Aorta (tissue), 5 donors: ENCODE results near the gene P4HTM. TPM values are rescaled to one million over a fixed set of nuclear protein-coding genes. Genes with fewer than 3 reads are reported as not detected.
A peak's percentile ranks its signal among the peaks of the same experiment; 100 is the strongest.
"Not testable (repeated sequence)": the region's sequence is repeated elsewhere in the genome, so short reads cannot be mapped to it uniquely, and the experiment has no call there.

Experiments used
- ATAC-seq: fragments of 200-7000 bp; cut with Tn5 transposase; one replicate; pipeline ENCODE4 v1.9.1; 2022; ENCODE audit warnings: moderate library complexity; ENCODE audit not compliant: low FRiP score
- DNase-seq, 2 donors: peaks; one replicate each; pipeline ENCODE4 v3.0.0-alpha.2; 2020
- H3K27ac ChIP-seq, 2 donors: one replicate each; pipeline ENCODE4 v1.5.1; 2013; ENCODE audit warnings: low read length in 2 of 2, mild to moderate bottlenecking in 2 of 2, moderate library complexity in 2 of 2, control low read depth in 1 of 2, inconsistent platforms in 1 of 2, low read depth in 1 of 2
- H3K27me3 ChIP-seq, 2 donors: one replicate each; pipeline ENCODE4 v1.6.1; 2013; ENCODE audit warnings: control low read depth in 1 of 2, low read length in 1 of 2, mild to moderate bottlenecking in 1 of 2, moderate library complexity in 1 of 2; ENCODE audit not compliant: insufficient read depth in 2 of 2, control insufficient read depth in 1 of 2
- H3K36me3 ChIP-seq, 2 donors: one replicate each; pipeline ENCODE4 v1.6.1; 2013; ENCODE audit warnings: control low read depth in 1 of 2, low read length in 1 of 2, mild to moderate bottlenecking in 1 of 2; ENCODE audit not compliant: insufficient read depth in 2 of 2, control insufficient read depth in 1 of 2
- H3K4me1 ChIP-seq, 2 donors: one replicate each; pipeline ENCODE4 v1.6.1; 2013; ENCODE audit warnings: low read length in 2 of 2, control low read depth in 1 of 2, mild to moderate bottlenecking in 1 of 2, moderate library complexity in 1 of 2; ENCODE audit not compliant: insufficient read depth in 2 of 2, control insufficient read depth in 1 of 2
- H3K4me3 ChIP-seq, 2 donors: one replicate each; pipeline ENCODE4 v1.5.1; 2013; ENCODE audit warnings: low read length in 2 of 2, control low read depth in 1 of 2, mild to moderate bottlenecking in 1 of 2
- H3K9me3 ChIP-seq: one replicate; pipeline ENCODE4 v1.6.1; 2013; ENCODE audit warnings: mild to moderate bottlenecking, low read length; ENCODE audit not compliant: control insufficient read depth
- WGBS, 2 donors: extraction: QIAGEN DNeasy Blood & Tissue Kit; methylation state at CpG; one replicate each; pipeline ENCODE4 v1.1.7; 2013; 5-methylcytosine and 5-hydroxymethylcytosine counted together
- intact Hi-C, 2 donors: fragments of 100-400 bp; cut with DNase I; formaldehyde crosslinking; loops; one replicate each; pipeline versions ENCODE4 v1.14.2 to v1.15.0; 2022
- polyA plus RNA-seq, 2 donors: library from polyadenylated mRNA; stranded (reverse); fragments of 200-250 nt; gene quantifications; one replicate each; pipeline ENCODE4 v1.2.3, GENCODE V29; 2013
- total RNA-seq, 2 donors: library from RNA; stranded (reverse); fragmentation: NEBNext Ultra II Directional; extraction: Animal tissue kit (Norgen Biotek cat#: 25700); gene quantifications; one replicate each; pipeline ENCODE4 v1.2.1, GENCODE V29; 2021
- donor health status: healthy with polysubstance abuse.
- donor health status: Bipolar disorder and iron deficiency.
- donor health status: DM: no; HTN: no; CAD: no.
- donor health status: DM: no; HTN: no; CAD: no.
- donor health status: DM: yes; HTN: yes; CAD: no.

The P4HTM gene
- total and polyA plus RNA-seq, 4 donors: 11.1 to 59.5 (median 29.3) TPM

DNA sequence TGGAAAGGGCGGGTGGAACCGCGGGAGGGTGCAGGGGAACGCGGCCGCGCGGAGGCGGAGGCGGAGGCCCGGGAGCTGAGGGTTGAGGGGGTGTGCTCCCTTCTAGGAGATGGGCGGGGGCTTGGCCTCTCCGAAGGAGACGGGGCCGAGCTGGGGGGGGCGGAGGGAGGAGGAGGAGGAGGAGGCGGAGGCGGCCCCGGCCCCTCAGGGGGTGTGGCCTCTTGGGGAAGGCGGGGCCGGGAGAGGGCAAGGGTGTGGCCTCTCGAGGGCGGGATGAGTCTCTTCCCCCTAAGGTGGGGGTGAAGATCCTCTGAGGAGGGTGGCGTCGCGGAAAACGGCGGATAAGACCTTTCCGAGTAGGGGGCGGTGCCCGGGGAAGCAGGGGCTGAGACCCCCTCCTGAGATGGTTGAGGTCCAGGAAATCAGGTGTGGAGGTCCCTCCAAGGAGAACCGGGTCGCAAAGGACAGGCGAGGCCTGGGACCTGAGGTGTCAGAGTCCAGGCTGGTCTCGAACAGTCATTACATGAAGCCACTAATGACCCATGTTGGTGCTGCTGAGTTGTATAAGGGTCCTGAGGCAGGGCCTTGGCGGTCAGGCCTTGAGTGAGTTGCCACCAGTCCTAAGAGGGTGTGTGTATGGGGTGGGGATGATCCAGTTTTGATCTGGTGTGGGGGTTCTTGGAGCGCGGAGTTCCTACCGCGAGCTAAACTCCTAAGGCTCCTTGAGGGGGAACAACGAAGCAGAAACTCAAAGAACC lies 17.9 kb downstream of the P4HTM start:
- H3K4me1 ChIP-seq: no peaks in the 10 kb centered on the region
- no peaks in the 10 kb centered on the region for H3K9me3 ChIP-seq
- ATAC-seq (peak; percentile 90), DNase-seq (peak; percentile 95 to 97)
- no peaks in the 10 kb centered on the region for H3K27me3 ChIP-seq
- peak overlapping the region; percentile 30 to 69 for H3K4me3 ChIP-seq
- H3K27ac ChIP-seq: peak overlapping the region in 1 of 2 donors; percentile 46
- WGBS, 2 donors: 14% methylated on average over 36 to 41 of the region's 41 CpGs
- intact Hi-C loops: no loop called here
- H3K36me3 ChIP-seq: no peaks in the 10 kb centered on the region

DNA sequence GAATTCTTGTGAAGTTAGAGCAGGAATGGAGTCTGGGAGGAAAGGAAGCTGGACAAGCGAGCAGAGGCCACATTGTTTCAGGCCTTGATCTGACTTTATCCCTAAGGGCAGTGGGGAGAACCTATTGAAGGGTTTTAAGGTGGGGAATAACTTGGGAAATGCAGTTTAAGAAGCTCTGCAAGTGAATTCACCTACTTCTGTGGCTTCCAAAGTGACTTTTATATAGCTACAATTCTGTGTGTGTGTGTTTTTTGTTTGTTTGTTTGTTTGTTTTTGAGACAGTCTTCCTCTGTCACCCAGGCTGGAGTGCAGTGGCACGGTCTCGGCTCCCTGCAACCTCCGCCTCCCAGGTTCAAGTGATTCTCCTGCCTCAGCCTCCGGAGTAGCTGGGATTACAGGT lies 18.6 kb downstream of the P4HTM start:
- H3K4me1 ChIP-seq, H3K27me3 ChIP-seq, H3K27ac ChIP-seq, H3K36me3 ChIP-seq, H3K9me3 ChIP-seq, intact Hi-C loops, H3K4me3 ChIP-seq, DNase-seq, ATAC-seq: not testable (repeated sequence)
- 81 to 86% methylated on average over 5 of the region's 5 CpGs for WGBS, 2 donors

DNA sequence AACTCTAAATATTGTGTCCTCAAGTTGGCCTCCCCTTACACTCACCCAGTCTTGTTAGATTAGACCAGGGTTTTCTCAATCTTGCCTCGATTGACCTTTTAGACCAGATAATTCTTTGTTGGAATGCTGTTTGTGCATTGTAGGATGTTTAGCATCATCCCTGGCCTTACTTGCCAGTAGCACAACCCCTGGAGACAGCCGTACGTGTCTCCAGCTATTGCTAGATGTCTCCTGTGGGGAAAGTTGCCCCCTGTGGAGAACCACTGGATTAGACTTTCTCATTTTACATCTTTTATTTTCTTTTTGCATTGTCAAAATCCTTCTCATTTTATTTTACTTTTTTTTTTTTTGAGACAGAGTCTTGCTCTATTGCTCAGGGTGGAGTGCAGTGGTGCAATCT lies 19.4 kb downstream of the P4HTM start:
- DNase-seq (no peak), ATAC-seq (no peak)
- no peaks in the 10 kb centered on the region for H3K27me3 ChIP-seq
- H3K4me1 ChIP-seq: no peaks in the 10 kb centered on the region
- H3K4me3 ChIP-seq: no peak overlapping the region
- intact Hi-C loops: no loop called here
- H3K36me3 ChIP-seq: no peaks in the 10 kb centered on the region
- no peaks in the 10 kb centered on the region for H3K9me3 ChIP-seq
- WGBS, 2 donors: 74 to 76% methylated on average over 3 of the region's 3 CpGs
- H3K27ac ChIP-seq: no peak overlapping the region

DNA sequence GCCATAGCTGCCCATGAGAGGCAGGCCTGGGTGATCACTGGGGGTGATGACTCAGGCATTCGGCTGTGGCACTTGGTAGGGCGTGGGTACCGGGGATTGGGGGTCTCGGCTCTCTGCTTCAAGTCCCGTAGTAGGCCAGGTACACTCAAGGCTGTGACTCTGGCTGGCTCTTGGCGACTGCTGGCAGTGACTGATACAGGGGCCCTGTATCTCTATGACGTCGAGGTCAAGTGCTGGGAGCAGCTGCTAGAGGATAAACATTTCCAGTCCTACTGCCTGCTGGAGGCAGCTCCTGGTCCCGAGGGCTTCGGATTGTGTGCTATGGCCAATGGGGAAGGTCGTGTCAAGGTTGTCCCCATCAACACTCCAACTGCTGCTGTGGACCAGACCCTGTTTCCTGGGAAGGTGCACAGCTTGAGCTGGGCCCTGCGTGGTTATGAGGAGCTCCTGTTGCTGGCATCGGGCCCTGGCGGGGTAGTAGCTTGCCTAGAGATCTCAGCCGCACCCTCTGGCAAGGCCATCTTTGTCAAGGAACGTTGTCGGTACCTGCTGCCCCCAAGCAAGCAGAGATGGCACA lies 22.5 kb downstream of the P4HTM start:
- Histone ChIP-seq H3K4me1 (no peaks in the 10 kb centered on the region), H3K27me3 (no peaks in the 10 kb centered on the region), H3K9me3 (no peaks in the 10 kb centered on the region), H3K4me3 (no peak overlapping the region), H3K27ac (no peak overlapping the region), H3K36me3 (peaks cover 0 to 4% of the 10 kb centered on the region in 2 donors)
- DNase-seq (no peak), ATAC-seq (no peak)
- 68% methylated on average over 17 of the region's 17 CpGs for WGBS, 2 donors
- intact Hi-C loops: no loop called here

DNA sequence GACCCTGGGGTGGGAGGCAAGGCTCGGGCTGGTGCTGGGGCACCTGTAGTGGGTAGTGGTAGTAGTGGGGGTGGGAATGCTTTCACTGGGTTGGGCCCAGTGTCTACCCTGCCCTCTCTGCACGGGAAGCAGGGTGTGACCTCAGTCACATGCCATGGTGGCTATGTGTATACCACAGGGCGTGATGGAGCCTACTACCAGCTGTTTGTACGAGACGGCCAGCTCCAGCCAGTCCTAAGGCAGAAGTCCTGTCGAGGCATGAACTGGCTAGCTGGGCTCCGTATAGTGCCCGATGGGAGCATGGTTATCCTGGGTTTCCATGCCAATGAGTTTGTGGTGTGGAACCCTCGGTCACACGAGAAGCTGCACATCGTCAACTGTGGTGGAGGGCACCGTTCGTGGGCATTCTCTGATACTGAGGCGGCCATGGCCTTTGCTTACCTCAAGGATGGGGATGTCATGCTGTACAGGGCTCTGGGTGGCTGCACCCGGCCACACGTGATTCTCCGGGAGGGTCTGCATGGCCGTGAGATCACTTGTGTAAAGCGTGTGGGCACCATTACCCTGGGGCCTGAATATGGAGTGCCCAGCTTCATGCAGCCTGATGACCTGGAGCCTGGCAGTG lies 23.2 kb downstream of the P4HTM start:
- no peak overlapping the region for H3K4me3 ChIP-seq
- 76 to 79% methylated on average over 19 of the region's 19 CpGs for WGBS, 2 donors
- intact Hi-C loops: no loop called here
- H3K4me1 ChIP-seq: no peaks in the 10 kb centered on the region
- no peak overlapping the region for H3K27ac ChIP-seq
- no peaks in the 10 kb centered on the region for H3K27me3 ChIP-seq
- peaks cover 0 to 4% of the 10 kb centered on the region in 2 donors for H3K36me3 ChIP-seq
- H3K9me3 ChIP-seq: no peaks in the 10 kb centered on the region
- ATAC-seq (no peak), DNase-seq (no peak)

DNA sequence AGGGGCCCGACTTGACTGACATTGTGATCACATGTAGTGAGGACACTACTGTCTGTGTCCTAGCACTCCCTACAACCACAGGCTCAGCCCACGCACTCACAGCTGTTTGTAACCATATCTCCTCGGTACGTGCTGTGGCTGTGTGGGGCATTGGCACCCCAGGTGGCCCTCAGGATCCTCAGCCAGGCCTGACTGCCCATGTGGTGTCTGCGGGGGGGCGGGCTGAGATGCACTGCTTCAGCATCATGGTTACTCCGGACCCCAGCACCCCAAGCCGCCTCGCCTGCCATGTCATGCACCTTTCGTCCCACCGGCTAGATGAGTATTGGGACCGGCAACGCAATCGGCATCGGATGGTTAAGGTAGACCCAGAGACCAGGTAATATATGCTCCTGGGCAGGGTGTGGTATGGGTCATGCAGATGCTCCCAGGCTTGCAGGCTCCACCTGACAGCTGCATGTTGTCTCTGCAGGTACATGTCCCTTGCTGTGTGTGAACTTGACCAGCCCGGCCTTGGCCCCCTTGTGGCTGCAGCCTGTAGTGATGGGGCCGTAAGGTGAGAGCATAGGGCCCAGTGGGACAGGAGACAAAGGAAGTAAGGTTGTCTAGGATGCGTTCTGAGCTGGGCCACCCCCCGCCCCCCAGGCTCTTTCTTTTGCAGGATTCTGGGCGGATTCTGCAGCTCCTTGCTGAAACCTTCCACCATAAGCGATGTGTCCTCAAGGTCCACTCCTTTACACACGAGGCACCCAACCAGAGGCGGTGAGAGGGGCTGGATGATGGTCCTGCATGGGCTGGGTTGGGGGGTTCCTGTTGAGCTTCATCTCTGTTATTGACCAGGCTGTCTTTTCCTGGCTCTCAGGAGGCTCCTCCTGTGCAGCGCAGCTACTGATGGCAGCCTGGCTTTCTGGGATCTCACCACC lies 24.0 kb downstream of the P4HTM start:
- intact Hi-C loops: no loop called here
- ATAC-seq: no peak
- Histone ChIP-seq H3K9me3 (no peaks in the 10 kb centered on the region), H3K27ac (no peak overlapping the region), H3K4me3 (no peak overlapping the region), H3K27me3 (no peaks in the 10 kb centered on the region), H3K36me3 (peaks cover 0 to 4% of the 10 kb centered on the region in 2 donors), H3K4me1 (no peaks in the 10 kb centered on the region)
- DNase-seq: no peak
- 81 to 85% methylated on average over 24 of the region's 24 CpGs for WGBS, 2 donors

DNA sequence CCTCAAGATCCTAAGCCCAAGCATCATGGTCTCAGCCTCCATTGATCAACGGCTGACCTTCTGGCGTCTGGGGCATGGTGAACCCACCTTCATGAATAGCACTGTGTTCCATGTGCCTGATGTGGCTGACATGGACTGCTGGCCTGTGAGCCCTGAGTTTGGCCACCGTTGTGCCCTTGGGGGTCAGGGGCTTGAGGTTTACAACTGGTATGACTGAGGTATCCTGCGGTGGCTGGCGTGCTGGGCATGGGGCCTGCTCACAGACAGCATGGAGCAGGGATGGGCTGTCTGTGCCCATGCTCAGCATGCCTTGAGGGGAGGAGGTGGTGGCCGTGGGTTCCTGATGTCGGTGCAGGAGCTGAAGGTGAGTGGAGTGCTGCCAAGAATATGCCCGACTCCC lies 25.0 kb downstream of the P4HTM start:
- Histone ChIP-seq H3K27ac (no peak overlapping the region), H3K36me3 (peaks cover 0 to 4% of the 10 kb centered on the region in 2 donors), H3K4me3 (no peak overlapping the region), H3K27me3 (no peaks in the 10 kb centered on the region), H3K9me3 (no peaks in the 10 kb centered on the region), H3K4me1 (no peaks in the 10 kb centered on the region)
- no peak for ATAC-seq
- intact Hi-C loops: no loop called here
- no peak for DNase-seq
- WGBS, 2 donors: 75% methylated on average over 8 of the region's 8 CpGs

DNA sequence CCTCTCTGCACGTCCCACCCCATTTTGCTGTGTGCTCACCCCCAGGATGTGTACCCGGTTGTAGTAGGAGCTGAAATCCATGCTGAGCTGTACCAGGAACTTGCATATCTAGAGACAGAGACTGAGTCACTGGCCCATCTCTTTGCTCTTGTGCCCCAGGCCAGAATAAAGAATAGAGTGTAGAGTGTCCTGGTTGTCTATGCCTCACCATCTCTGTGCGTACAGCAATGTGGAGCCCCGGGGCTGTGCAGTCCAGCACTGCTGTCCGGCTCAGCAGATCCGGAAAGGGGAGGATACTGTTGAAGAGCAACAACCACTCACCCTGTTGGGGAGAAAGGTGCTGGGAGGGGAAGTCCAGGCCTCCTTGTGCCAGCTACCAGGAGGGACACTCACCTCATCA lies 25.7 kb downstream of the P4HTM start:
- 59 to 69% methylated on average over 6 of the region's 6 CpGs for WGBS, 2 donors
- ATAC-seq (no peak), DNase-seq (no peak)
- intact Hi-C loops: no loop called here
- Histone ChIP-seq H3K9me3 (no peaks in the 10 kb centered on the region), H3K27me3 (no peaks in the 10 kb centered on the region), H3K36me3 (peaks cover 0 to 4% of the 10 kb centered on the region in 2 donors), H3K4me3 (no peak overlapping the region), H3K27ac (no peak overlapping the region), H3K4me1 (no peaks in the 10 kb centered on the region)
